Stimulated activated naive CD8-positive, alpha-beta T cell treated with anti-CD3 and anti-CD28 coated beads, Interleukin-15, amount 100 ng/mL, for 72 hours (primary cell): Measurements from ENCODE around the gene GABBR2.

Source experiments
- ATAC-seq: fragments of 150-1000 bp; cut with Tn5 transposase; 2 replicates; pipeline ENCODE4 v1.10.0; 2021; ENCODE audit warnings: mild to moderate bottlenecking, moderate library complexity
- DNase-seq, 2 donors: peaks; one replicate each; pipeline ENCODE4 v3.0.0; 2021 to 2022
- H3K27ac Mint-ChIP-seq, 2 donors: one replicate each; pipeline ENCODE4 v1.8.0; 2022; ENCODE audit warnings: mild to moderate bottlenecking in 2 of 2, mixed read lengths in 2 of 2, moderate library complexity in 2 of 2
- H3K27me3 Mint-ChIP-seq: one replicate; pipeline ENCODE4 v1.8.0; 2022; ENCODE audit warnings: mixed read lengths
- H3K4me1 Mint-ChIP-seq: one replicate; pipeline ENCODE4 v1.8.0; 2022; ENCODE audit warnings: mild to moderate bottlenecking, mixed read lengths
- H3K4me3 Mint-ChIP-seq, 2 donors: one replicate each; pipeline ENCODE4 v1.8.0; 2022; ENCODE audit warnings: mild to moderate bottlenecking in 2 of 2, mixed read lengths in 2 of 2, moderate library complexity in 1 of 2
- H3K9me3 Mint-ChIP-seq, 2 donors: one replicate each; pipeline ENCODE4 v1.8.0; 2022; ENCODE audit warnings: mixed read lengths in 2 of 2

Gene GABBR2

DNA sequence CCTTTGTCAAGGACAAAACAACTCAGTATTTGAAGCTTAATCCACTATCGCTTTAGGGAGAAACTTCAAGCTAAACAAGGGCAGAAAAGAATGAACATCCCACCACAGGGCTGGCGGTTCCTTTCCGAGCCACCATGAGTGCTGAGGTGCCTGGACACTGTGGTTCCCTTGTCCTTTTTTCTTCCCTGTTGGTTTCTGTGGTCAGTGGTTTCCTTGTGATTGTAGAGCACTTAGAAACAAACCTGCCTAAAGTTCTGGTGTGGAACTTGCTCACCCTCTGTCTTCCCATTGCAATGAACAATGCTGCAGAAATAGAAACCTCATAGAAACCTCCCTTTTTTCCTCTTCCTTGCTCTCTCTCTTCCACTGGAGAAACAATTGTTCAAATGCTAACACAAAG lies 373.9 kb downstream of the GABBR2 start:
- Mint-ChIP-seq H3K27ac (no peak overlapping the region), H3K4me3 (no peak overlapping the region), H3K9me3 (no peaks in the 10 kb centered on the region), H3K27me3 (no peaks in the 10 kb centered on the region), H3K4me1 (no peaks in the 10 kb centered on the region)
- DNase-seq (no peak), ATAC-seq (no peak)

- DNase-seq (no peak), ATAC-seq (no peak)
- H3K9me3 Mint-ChIP-seq = no peaks in the 10 kb centered on the region
- H3K4me1 Mint-ChIP-seq = no peaks in the 10 kb centered on the region
- H3K27ac Mint-ChIP-seq = no peak overlapping the region
- no peaks in the 10 kb centered on the region for H3K27me3 Mint-ChIP-seq
- H3K4me3 Mint-ChIP-seq = no peak overlapping the region
Measured at GRCh38 chr9:98333703-98334582, 374.8 kb downstream of the GABBR2 start.

DNA sequence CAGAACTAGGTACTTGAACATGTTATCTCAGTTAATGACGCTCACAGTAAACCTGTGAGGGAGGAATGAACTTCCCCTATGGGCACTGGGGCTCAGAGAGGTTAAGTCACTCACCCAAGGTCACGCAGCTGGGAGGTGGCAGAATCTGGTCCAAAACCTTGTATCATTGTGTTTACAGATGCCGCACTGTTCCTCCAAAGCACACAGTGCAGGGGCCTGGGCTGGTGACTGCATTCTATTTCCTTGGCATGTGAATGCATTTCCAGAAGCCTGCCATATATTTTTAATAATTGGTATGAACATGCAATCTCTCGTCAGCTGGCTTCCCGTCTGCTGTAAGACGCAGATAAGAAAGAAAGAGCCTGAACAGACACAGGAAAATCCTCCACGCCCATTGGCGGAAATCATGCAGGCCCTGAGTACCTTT lies 376.3 kb downstream of the GABBR2 start:
- H3K4me3 Mint-ChIP-seq = no peak overlapping the region
- no peaks in the 10 kb centered on the region for H3K27me3 Mint-ChIP-seq
- ATAC-seq = no peak
- no peaks in the 10 kb centered on the region for H3K4me1 Mint-ChIP-seq
- H3K27ac Mint-ChIP-seq = no peak overlapping the region
- no peaks in the 10 kb centered on the region for H3K9me3 Mint-ChIP-seq
- DNase-seq = no peak

- no peak for DNase-seq
- no peak for ATAC-seq
- Mint-ChIP-seq H3K9me3 (no peaks in the 10 kb centered on the region), H3K27ac (no peak overlapping the region), H3K27me3 (no peaks in the 10 kb centered on the region), H3K4me3 (no peak overlapping the region), H3K4me1 (no peaks in the 10 kb centered on the region)
Measured at GRCh38 chr9:98331536-98332259, 377.0 kb downstream of the GABBR2 start.

DNA sequence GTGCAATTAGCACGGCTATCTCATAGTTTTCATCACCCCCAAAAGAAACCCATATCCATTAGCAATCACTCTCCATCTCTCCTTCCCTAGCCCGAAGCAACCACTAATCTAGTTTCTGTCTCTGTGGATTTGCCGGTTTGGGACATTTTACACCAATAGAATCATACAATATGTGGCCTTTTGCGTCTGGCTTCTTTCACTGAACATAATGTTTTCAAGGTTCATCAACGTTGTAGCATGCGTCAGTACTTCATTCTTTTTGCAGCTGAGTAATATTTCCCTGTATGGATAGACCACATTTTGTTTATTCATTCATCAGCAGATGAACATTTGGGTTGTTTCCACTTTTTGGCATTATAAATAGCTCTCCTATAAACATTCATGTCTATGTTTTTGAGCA lies 377.9 kb downstream of the GABBR2 start:
- H3K4me1 Mint-ChIP-seq = no peaks in the 10 kb centered on the region
- DNase-seq (no peak), ATAC-seq (no peak)
- no peaks in the 10 kb centered on the region for H3K9me3 Mint-ChIP-seq
- H3K27ac Mint-ChIP-seq = no peak overlapping the region
- no peak overlapping the region for H3K4me3 Mint-ChIP-seq
- H3K27me3 Mint-ChIP-seq = no peaks in the 10 kb centered on the region

DNA sequence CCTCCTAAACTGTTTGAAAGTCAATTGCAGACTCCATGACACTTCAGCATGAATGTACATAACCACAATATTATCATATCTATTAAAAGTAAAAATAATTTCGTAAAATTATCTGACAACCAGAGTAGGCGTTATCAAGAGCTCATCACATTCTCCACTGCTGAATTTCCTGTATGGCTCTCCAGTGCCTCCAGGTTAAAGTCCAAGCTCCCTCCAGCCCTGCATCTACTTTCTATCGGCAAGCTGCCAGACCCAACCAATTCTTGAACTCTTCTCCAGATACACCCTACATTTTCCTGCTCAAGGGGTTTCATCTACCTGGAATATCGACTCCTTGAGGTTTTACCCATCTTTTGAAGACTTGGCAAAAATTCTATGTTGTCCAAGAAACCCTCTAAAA lies 378.8 kb downstream of the GABBR2 start:
- no peak overlapping the region for H3K4me3 Mint-ChIP-seq
- H3K9me3 Mint-ChIP-seq = no peaks in the 10 kb centered on the region
- ATAC-seq (no peak), DNase-seq (no peak)
- no peaks in the 10 kb centered on the region for H3K27me3 Mint-ChIP-seq
- H3K27ac Mint-ChIP-seq = no peak overlapping the region
- H3K4me1 Mint-ChIP-seq = no peaks in the 10 kb centered on the region

GRCh38 chr9:98329281-98329680 lies 379.5 kb downstream of the GABBR2 start:
- ATAC-seq (no peak), DNase-seq (no peak)
- Mint-ChIP-seq H3K27ac (no peak overlapping the region), H3K4me3 (no peak overlapping the region), H3K4me1 (no peaks in the 10 kb centered on the region), H3K9me3 (no peaks in the 10 kb centered on the region), H3K27me3 (no peaks in the 10 kb centered on the region)

DNA sequence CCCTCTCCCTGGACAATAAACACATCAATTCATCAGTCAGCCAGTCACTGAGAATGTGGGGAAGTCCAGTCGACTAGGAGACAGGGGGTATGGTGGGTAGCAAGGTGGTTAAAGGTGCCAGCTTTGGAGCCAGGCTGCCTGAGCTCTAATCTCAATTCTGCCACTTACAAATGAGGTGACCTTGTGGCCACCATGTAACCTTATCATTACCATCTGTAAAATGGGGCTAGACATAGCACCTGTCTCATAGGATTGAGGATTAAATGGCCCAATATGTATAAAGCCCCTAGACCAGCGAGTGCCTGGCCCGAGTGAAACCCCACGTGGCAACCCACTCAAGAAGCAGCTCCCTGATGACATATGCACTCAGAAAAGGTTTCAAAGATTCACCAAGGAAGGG lies 380.0 kb downstream of the GABBR2 start:
- no peak for DNase-seq
- Mint-ChIP-seq H3K4me3 (no peak overlapping the region), H3K4me1 (no peaks in the 10 kb centered on the region), H3K27ac (no peak overlapping the region), H3K27me3 (no peaks in the 10 kb centered on the region), H3K9me3 (no peaks in the 10 kb centered on the region)
- no peak for ATAC-seq

DNA sequence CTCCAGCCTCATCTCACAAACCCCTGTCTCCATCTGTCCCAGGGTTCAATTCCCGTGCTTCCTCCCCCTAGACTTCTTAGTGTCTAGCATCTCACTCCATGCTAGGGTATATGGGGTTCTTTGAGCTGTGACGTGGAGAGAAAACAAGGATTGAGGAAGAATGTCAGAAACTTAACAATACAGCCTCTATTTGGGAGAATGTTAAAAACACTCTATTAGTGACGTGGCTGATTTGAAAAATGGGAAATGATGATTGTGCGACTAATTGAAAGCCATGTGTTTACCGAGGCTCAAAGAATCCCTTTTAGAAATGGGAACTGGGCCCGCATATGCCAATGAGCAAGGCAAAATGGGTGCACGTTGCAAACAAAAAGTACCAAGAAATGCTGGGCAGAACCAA lies 380.6 kb downstream of the GABBR2 start:
- no peaks in the 10 kb centered on the region for H3K9me3 Mint-ChIP-seq
- H3K4me1 Mint-ChIP-seq = no peaks in the 10 kb centered on the region
- H3K4me3 Mint-ChIP-seq = no peak overlapping the region
- H3K27me3 Mint-ChIP-seq = no peaks in the 10 kb centered on the region
- DNase-seq = no peak
- ATAC-seq = no peak
- no peak overlapping the region for H3K27ac Mint-ChIP-seq

DNA sequence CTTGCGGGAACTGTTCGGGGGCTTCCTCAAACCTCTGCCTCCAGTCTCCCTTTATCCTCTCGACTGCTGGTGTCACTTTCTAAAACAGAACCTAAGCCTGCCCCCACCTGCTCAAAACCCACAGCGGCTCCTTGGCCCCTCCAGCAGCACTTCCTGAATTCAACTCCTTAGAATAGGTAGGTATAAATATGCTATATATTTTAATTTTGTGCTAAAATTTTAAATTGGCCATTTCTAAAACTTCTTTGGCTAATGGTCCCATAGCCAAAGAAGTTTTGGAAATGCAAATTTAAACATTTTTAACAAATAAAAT lies 381.5 kb downstream of the GABBR2 start:
- H3K4me1 Mint-ChIP-seq = no peaks in the 10 kb centered on the region
- DNase-seq = no peak

GRCh38 chr9:98326459-98327248 lies 382.1 kb downstream of the GABBR2 start:
- ATAC-seq = peak; percentile 71
- no peak overlapping the region for H3K4me3 Mint-ChIP-seq
- H3K9me3 Mint-ChIP-seq = no peaks in the 10 kb centered on the region
- H3K27ac Mint-ChIP-seq = peak overlapping the region in 1 of 2 donors; percentile 61
- H3K4me1 Mint-ChIP-seq = no peaks in the 10 kb centered on the region
- DNase-seq = peak in 1 of 2 donors; percentile 26
- H3K27me3 Mint-ChIP-seq = no peaks in the 10 kb centered on the region

More for the DNA sequence above, 381.5 kb downstream of the GABBR2 start:
- H3K27me3 Mint-ChIP-seq = no peaks in the 10 kb centered on the region
- H3K9me3 Mint-ChIP-seq = no peaks in the 10 kb centered on the region
- H3K4me3 Mint-ChIP-seq = no peak overlapping the region
- no peak for ATAC-seq
- no peak overlapping the region for H3K27ac Mint-ChIP-seq

GRCh38 chr9:98324801-98325200 lies 383.9 kb downstream of the GABBR2 start:
- no peak for DNase-seq
- Mint-ChIP-seq H3K27ac (no peak overlapping the region), H3K4me1 (no peaks in the 10 kb centered on the region), H3K27me3 (no peaks in the 10 kb centered on the region), H3K4me3 (no peak overlapping the region), H3K9me3 (no peaks in the 10 kb centered on the region)
- ATAC-seq = no peak

- H3K27me3 Mint-ChIP-seq = no peaks in the 10 kb centered on the region
- DNase-seq (no peak), ATAC-seq (no peak)
- H3K27ac Mint-ChIP-seq = no peak overlapping the region
- H3K4me3 Mint-ChIP-seq = no peak overlapping the region
- H3K9me3 Mint-ChIP-seq = no peaks in the 10 kb centered on the region
- H3K4me1 Mint-ChIP-seq = no peaks in the 10 kb centered on the region
Measured at GRCh38 chr9:98323831-98324135, 385.0 kb downstream of the GABBR2 start.

DNA sequence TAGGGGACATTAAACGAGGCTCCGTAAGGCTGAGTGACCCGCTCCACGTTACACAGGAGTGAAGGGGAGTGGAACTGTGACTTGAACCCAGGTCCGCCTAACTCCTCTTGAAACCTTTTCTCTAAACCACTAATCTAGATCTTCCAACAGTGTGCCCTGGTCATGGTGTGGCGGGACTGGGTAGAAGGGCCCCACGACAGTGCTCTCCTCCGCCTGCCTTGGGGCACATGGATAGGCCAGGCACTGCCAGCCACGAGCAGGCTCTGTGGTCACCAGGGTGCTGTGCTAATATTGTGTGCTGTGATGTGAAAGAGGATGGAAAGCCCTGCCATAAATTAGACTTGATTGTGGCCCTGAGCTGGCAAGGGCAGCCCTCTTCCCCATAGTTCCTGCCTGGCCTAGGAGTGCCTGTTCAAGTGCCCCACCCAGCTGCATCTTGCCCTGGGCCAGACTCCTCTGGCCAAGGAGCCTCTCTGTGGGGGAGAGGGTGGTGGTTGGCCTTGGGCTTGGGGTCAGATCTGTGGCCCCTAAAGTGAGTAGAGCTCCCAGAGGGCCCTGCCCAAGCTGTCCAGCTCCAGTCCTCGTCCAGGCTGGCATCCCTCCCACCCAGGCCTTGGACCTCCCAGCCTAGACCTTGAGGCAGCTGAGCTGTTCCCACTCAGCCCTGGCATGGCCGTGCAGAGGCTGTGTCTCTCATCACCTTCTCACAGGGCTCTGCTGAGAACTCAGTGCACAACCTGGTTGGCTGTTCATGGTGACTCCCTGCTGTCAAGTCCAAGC lies 385.5 kb downstream of the GABBR2 start:
- DNase-seq (no peak), ATAC-seq (no peak)
- H3K9me3 Mint-ChIP-seq = no peaks in the 10 kb centered on the region
- H3K4me3 Mint-ChIP-seq = no peak overlapping the region
- no peaks in the 10 kb centered on the region for H3K4me1 Mint-ChIP-seq
- H3K27me3 Mint-ChIP-seq = no peaks in the 10 kb centered on the region
- no peak overlapping the region for H3K27ac Mint-ChIP-seq

DNA sequence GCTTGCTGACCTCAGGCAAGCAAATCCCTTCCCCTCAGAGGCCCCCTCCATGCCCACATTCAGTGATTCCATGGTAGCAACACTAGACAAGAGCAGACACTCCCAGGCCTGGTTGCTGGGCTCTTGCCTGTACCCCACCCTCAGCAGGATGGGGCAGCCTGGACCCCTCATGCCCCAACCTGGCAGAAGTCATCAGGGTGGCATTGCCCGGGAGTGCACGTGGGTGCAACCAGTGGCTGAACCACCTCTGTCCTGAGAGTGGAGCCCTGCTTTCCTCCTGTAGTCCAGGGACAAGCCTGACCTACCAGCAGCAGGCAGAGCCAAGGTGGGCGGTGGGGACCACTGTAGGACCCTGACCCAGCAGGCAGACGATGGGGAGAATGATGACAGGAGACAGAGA lies 387.5 kb downstream of the GABBR2 start:
- H3K4me1 Mint-ChIP-seq = no peaks in the 10 kb centered on the region
- ATAC-seq (no peak), DNase-seq (no peak)
- no peaks in the 10 kb centered on the region for H3K9me3 Mint-ChIP-seq
- H3K27me3 Mint-ChIP-seq = no peaks in the 10 kb centered on the region
- no peak overlapping the region for H3K4me3 Mint-ChIP-seq
- peak overlapping the region in 1 of 2 donors; percentile 49 for H3K27ac Mint-ChIP-seq
